ENCODE results near the gene ZNF638.

Gene ZNF638

GRCh38 chr2:71362447-71362846 is 30.9 kb downstream of the ZNF638 start:
- DNase-seq (ENCODE audit: low read depth), result no peak
- TF ChIP-seq CTCF (IDR thresholded peaks at IDR 0.05; ENCODE audit: insufficient read depth, low read depth, low read length, missing control alignments), result no peak

GRCh38 chr2:71370015-71370414 is 38.4 kb downstream of the ZNF638 start:
- TF ChIP-seq CTCF (IDR thresholded peaks at IDR 0.05; ENCODE audit: insufficient read depth, low read depth, low read length, missing control alignments), result no peak
- H3K4me3 ChIP-seq (ENCODE audit: low read length), result no peak overlapping the region
- no peak for DNase-seq (ENCODE audit: low read depth)

More at GRCh38 chr2:71362447-71362846, 30.9 kb downstream of the ZNF638 start:
- H3K4me3 ChIP-seq (ENCODE audit: low read length), result no peak overlapping the region

GRCh38 chr2:71372042-71372441 is 40.5 kb downstream of the ZNF638 start:
- H3K4me3 ChIP-seq (ENCODE audit: low read length), result no peak overlapping the region
- DNase-seq (ENCODE audit: low read depth), result no peak
- no peak for TF ChIP-seq CTCF (IDR thresholded peaks at IDR 0.05; ENCODE audit: insufficient read depth, low read depth, low read length, missing control alignments)

- DNase-seq (ENCODE audit: low read depth), result peak; percentile 67
- H3K4me3 ChIP-seq (ENCODE audit: low read length), result no peak overlapping the region
- TF ChIP-seq CTCF (IDR thresholded peaks at IDR 0.05; ENCODE audit: insufficient read depth, low read depth, low read length, missing control alignments), result no peak
Observed at GRCh38 chr2:71379086-71379485, 47.5 kb downstream of the ZNF638 start.

- no peak for TF ChIP-seq CTCF (IDR thresholded peaks at IDR 0.05; ENCODE audit: insufficient read depth, low read depth, low read length, missing control alignments)
- H3K4me3 ChIP-seq (ENCODE audit: low read length), result no peak overlapping the region
- DNase-seq (ENCODE audit: low read depth), result no peak
Observed at GRCh38 chr2:71380665-71381064, 49.1 kb downstream of the ZNF638 start.

- peak; percentile 64 for DNase-seq (ENCODE audit: low read depth)
- no peak for TF ChIP-seq CTCF (IDR thresholded peaks at IDR 0.05; ENCODE audit: insufficient read depth, low read depth, low read length, missing control alignments)
- H3K4me3 ChIP-seq (ENCODE audit: low read length), result no peak overlapping the region
Observed at GRCh38 chr2:71385012-71385411, 53.4 kb downstream of the ZNF638 start.

GRCh38 chr2:71388214-71388613 is 56.6 kb downstream of the ZNF638 start:
- no peak for DNase-seq (ENCODE audit: low read depth)
- TF ChIP-seq CTCF (IDR thresholded peaks at IDR 0.05; ENCODE audit: insufficient read depth, low read depth, low read length, missing control alignments), result no peak
- H3K4me3 ChIP-seq (ENCODE audit: low read length), result no peak overlapping the region
